HepG2 (cell line): Measurements from ENCODE around the gene ALX4. TPM values are rescaled to one million over a fixed set of nuclear protein-coding genes. Genes with fewer than 3 reads are reported as not detected.
A peak's percentile ranks its signal among the peaks of the same experiment; 100 is the strongest.

Experiments used
- ARNTL ChIP-seq: sonication (generic); formaldehyde crosslinking; IDR thresholded peaks from 2 replicates; pipeline ENCODE4 v1.4.0; 2020; ENCODE audit warnings: mild to moderate bottlenecking, missing genetic modification reagents
- ATF1 ChIP-seq: IDR thresholded peaks from 2 replicates; pipeline ENCODE4 v1.6.1; 2016; ENCODE audit warnings: mild to moderate bottlenecking, control low read depth
- HINFP ChIP-seq: sonication (generic); formaldehyde crosslinking; IDR thresholded peaks from 2 replicates; pipeline ENCODE4 v1.4.0; 2020; ENCODE audit warnings: low read depth, mild to moderate bottlenecking, missing genetic modification reagents
- HIVEP1 ChIP-seq: sonication (generic); formaldehyde crosslinking; IDR thresholded peaks from 2 replicates; pipeline ENCODE4 v1.4.0; 2020; ENCODE audit warnings: mild to moderate bottlenecking, missing genetic modification reagents
- HNRNPK ChIP-seq: fragments of 200-400 bp; formaldehyde crosslinking; IDR thresholded peaks from 2 replicates; pipeline ENCODE4 v1.6.1; 2018; ENCODE audit warnings: low read length, low read depth, moderate library complexity, mild to moderate bottlenecking; ENCODE audit not compliant: poor library complexity, severe bottlenecking
- MATR3 ChIP-seq: sonication (generic); formaldehyde crosslinking; IDR thresholded peaks from 2 replicates; pipeline ENCODE4 v1.4.0; 2020; ENCODE audit warnings: missing genetic modification reagents
- NFE2L1 ChIP-seq: sonication (generic); formaldehyde crosslinking; IDR thresholded peaks from 2 replicates; pipeline ENCODE4 v1.4.0; 2020; ENCODE audit warnings: missing genetic modification reagents, mild to moderate bottlenecking, borderline replicate concordance
- NFE2L2 ChIP-seq: fragments of 150-350 bp; IDR thresholded peaks from 2 replicates; pipeline ENCODE4 v1.6.1; 2014; ENCODE audit warnings: low read length
- NR2C2 ChIP-seq: sonication (generic); formaldehyde crosslinking; IDR thresholded peaks from 2 replicates; pipeline ENCODE4 v1.4.0; 2020; ENCODE audit warnings: missing genetic modification reagents, mild to moderate bottlenecking, moderate library complexity, borderline replicate concordance
- NR3C1 ChIP-seq: sonication (generic); formaldehyde crosslinking; IDR thresholded peaks from 2 replicates; pipeline ENCODE4 v1.4.0; 2020; ENCODE audit warnings: missing genetic modification reagents
- RBFOX2 ChIP-seq: fragments of 200-400 bp; formaldehyde crosslinking; IDR thresholded peaks from 2 replicates; pipeline ENCODE4 v1.6.1; 2017; ENCODE audit warnings: low read depth, mild to moderate bottlenecking, low read length
- SALL1 ChIP-seq: sonication (generic); formaldehyde crosslinking; IDR thresholded peaks from 2 replicates; pipeline ENCODE4 v1.8.0; 2022; ENCODE audit warnings: mild to moderate bottlenecking, missing genetic modification reagents
- SETDB1 ChIP-seq: sonication (generic); formaldehyde crosslinking; IDR thresholded peaks from 2 replicates; pipeline ENCODE4 v1.5.1; 2020; ENCODE audit warnings: missing genetic modification reagents, mild to moderate bottlenecking, borderline replicate concordance
- SIX1 ChIP-seq: sonication (generic); formaldehyde crosslinking; IDR thresholded peaks from 2 replicates; pipeline ENCODE4 v1.4.0; 2020; ENCODE audit warnings: missing genetic modification reagents, borderline replicate concordance
- SMC3 ChIP-seq: IDR thresholded peaks from 2 replicates; pipeline ENCODE4 v1.6.1; 2011; ENCODE audit warnings: low read length, improper control_type of control experiment
- SNAPC5 ChIP-seq: sonication (generic); formaldehyde crosslinking; IDR thresholded peaks from 2 replicates; pipeline ENCODE4 v1.8.1; 2023; ENCODE audit warnings: mild to moderate bottlenecking, missing genetic modification reagents, borderline replicate concordance
- ZNF34 ChIP-seq: sonication (generic); formaldehyde crosslinking; IDR thresholded peaks from 2 replicates; pipeline ENCODE4 v1.4.0; 2020; ENCODE audit warnings: mild to moderate bottlenecking, missing genetic modification reagents, borderline replicate concordance
- ZNF639 ChIP-seq: conservative IDR thresholded peaks from 2 replicates; pipeline ENCODE4 v1.6.1; 2018; ENCODE audit warnings: missing genetic modification reagents
- ZNF746 ChIP-seq: sonication (generic); formaldehyde crosslinking; IDR thresholded peaks from 2 replicates; pipeline ENCODE4 v1.8.0; 2022; ENCODE audit warnings: mild to moderate bottlenecking, missing genetic modification reagents
- ZNF768 ChIP-seq: sonication (generic); formaldehyde crosslinking; IDR thresholded peaks from 2 replicates; pipeline ENCODE4 v1.4.0; 2020; ENCODE audit warnings: missing genetic modification reagents
- polyA plus RNA-seq, 8 experiments: library from polyadenylated mRNA; depleted of rRNA in 3 of 8; stranded (reverse) in 7 of 8; unstranded in 1 of 8; fragments of >200 nt; fragmentation: Illumina TruSeq in 4 of 8; extraction: Trizol in 4 of 8; gene quantifications; 2 replicates each; pipeline versions ENCODE4 v1.2.1 to v1.2.3, GENCODE V29; 2011 to 2016; ENCODE audit warnings: low read depth in 4 of 8, missing spikeins in 1 of 8, mixed read lengths in 1 of 8; ENCODE audit not compliant: insufficient read depth in 1 of 8
- total RNA-seq, 5 experiments: library from RNA; depleted of rRNA; stranded (reverse); fragments of >200 nt; fragmentation: Illumina TruSeq; extraction: Trizol; gene quantifications; 2 replicates each; pipeline ENCODE4 v1.2.3, GENCODE V29; 2016; ENCODE audit warnings: low read depth in 1 of 5
- TF ChIP-seq, protein P1 (sequence below): IDR thresholded peaks from 2 replicates; pipeline ENCODE4 v1.6.1; 2016; ENCODE audit warnings: low read depth

The ALX4 gene
- total and polyA plus RNA-seq, 2 of the 13 experiments (the other 11 are each of a cell fraction or from before 2014, with no cell fraction given) = not detected

DNA sequence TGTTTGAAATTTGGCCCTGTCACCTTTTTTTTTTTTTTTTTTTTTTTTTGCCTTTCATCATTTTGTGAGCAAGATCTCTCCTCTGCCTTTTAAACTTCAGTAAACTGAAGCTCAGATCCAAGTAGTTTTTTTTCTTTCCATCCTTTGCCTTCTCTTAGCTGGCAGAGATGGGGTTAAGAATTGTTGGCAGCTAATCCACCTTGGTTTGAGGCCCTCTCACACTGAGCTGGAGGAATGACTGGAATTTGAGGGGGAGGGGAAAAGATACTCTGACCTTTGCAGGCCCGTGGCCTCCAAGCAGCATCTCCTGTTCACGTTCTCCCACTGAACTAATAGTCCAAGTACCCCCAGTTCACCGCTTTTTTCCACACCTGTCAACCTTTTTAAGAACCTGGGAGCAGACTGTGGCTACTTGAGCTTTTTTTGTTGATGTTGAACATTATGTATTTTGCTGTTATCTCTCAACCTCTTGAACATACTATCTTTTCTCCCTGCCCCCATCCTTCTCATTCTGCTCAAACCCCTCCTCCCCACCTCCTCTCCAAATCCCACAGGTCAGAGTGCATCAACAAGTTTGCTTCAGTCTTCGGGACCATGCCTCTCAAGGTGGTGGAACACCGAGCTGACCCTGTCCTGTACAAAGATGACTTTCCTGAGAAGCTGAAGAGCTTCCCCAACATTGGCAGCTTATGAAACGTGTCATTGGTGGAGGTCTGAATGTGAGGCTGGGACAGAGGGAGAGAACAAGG lies 66.2 kb downstream of the ALX4 start (continued):
- TF ChIP-seq ZNF639 (no peak), ZNF34 (CRISPR knock-in tag) (no peak), SALL1 (CRISPR knock-in tag) (peak; percentile 74), NR3C1 (CRISPR knock-in tag) (no peak), HIVEP1 (CRISPR knock-in tag) (no peak), SNAPC5 (CRISPR knock-in tag) (no peak), SETDB1 (CRISPR knock-in tag) (no peak), SMC3 (no peak), ZNF746 (CRISPR knock-in tag) (no peak), RBFOX2 (no peak), NR2C2 (CRISPR knock-in tag) (peak; percentile 51; the same call in 1 of the 2 replicates), ZNF768 (no peak), NFE2L2 (no peak), MATR3 (CRISPR knock-in tag) (no peak), SIX1 (peak; percentile 26; the same call in 1 of the 2 replicates), NFE2L1 (CRISPR knock-in tag) (no peak), HINFP (CRISPR knock-in tag) (no peak), ARNTL (CRISPR knock-in tag) (no peak), ATF1 (no peak), HNRNPK (no peak)
- TF ChIP-seq, protein P1, sequence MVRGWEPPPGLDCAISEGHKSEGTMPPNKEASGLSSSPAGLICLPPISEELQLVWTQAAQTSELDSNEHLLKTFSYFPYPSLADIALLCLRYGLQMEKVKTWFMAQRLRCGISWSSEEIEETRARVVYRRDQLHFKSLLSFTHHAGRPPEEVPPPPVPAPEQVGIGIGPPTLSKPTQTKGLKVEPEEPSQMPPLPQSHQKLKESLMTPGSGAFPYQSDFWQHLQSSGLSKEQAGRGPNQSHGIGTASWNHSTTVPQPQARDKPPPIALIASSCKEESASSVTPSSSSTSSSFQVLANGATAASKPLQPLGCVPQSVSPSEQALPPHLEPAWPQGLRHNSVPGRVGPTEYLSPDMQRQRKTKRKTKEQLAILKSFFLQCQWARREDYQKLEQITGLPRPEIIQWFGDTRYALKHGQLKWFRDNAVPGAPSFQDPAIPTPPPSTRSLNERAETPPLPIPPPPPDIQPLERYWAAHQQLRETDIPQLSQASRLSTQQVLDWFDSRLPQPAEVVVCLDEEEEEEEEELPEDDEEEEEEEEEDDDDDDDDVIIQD (CRISPR knock-in tag) = 0 out of 2 replicates have a peak, but pooled peaks have one; percentile 39
